WI38 (cell line): ENCODE results near the gene UPF3A.

ENCODE experiments used
- H3K4me3 ChIP-seq: 2 replicates; pipeline ENCODE4 v1.5.1; 2011; ENCODE audit warnings: low read depth, mild to moderate bottlenecking, control low read depth, low read length
- CTCF ChIP-seq: IDR thresholded peaks from 2 replicates; pipeline ENCODE4 v1.5.1; 2012; ENCODE audit warnings: low read depth, mild to moderate bottlenecking, control low read depth, low read length

UPF3A gene

DNA sequence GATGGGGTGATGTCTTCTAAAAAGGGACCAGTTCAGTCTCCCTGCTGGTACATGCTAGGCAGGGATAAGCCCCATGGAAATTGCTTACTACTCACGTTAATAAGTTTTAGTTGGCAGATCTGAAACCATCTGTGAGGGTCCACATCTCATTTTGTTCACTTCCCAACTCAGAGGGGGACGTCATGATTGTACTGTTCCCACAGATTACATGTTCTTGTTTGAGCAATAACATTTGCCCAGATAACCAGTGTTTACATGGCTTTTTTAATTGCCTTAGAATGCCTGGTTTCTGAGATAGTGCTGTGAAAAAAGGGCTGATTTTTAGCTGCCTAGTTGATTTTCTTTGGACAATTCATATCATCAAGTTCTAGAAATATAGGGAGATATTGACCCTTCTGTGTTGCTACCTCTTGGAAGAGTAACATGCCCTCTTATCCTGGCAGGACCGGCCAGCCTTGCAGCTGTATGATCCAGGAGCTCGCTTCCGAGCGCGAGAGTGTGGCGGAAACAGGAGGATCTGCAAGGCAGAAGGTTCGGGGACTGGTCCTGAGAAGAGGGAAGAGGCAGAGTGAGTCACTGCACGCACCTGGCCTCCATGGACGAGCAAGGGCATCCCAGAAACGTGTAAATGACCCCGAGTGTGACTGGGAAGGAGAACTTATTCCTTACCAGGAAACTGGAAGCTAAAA is 23.1 kb downstream of the UPF3A start:
- no peak overlapping the region for H3K4me3 ChIP-seq
- TF ChIP-seq CTCF, result no peak

GRCh38 chr13:114309086-114309485 is 27.7 kb downstream of the UPF3A start:
- no peak overlapping the region for H3K4me3 ChIP-seq
- TF ChIP-seq CTCF, result no peak

GRCh38 chr13:114309806-114310410 is 28.5 kb downstream of the UPF3A start:
- H3K4me3 ChIP-seq, result no peak overlapping the region
- no peak for TF ChIP-seq CTCF

GRCh38 chr13:114310956-114311355 is 29.6 kb downstream of the UPF3A start:
- TF ChIP-seq CTCF, result no peak

GRCh38 chr13:114311387-114311786 is 30.0 kb downstream of the UPF3A start:
- no peak overlapping the region for H3K4me3 ChIP-seq
- TF ChIP-seq CTCF, result no peak

More at GRCh38 chr13:114310956-114311355, 29.6 kb downstream of the UPF3A start:
- no peak overlapping the region for H3K4me3 ChIP-seq

GRCh38 chr13:114311908-114312307 is 30.5 kb downstream of the UPF3A start:
- no peak for TF ChIP-seq CTCF
- no peak overlapping the region for H3K4me3 ChIP-seq

DNA sequence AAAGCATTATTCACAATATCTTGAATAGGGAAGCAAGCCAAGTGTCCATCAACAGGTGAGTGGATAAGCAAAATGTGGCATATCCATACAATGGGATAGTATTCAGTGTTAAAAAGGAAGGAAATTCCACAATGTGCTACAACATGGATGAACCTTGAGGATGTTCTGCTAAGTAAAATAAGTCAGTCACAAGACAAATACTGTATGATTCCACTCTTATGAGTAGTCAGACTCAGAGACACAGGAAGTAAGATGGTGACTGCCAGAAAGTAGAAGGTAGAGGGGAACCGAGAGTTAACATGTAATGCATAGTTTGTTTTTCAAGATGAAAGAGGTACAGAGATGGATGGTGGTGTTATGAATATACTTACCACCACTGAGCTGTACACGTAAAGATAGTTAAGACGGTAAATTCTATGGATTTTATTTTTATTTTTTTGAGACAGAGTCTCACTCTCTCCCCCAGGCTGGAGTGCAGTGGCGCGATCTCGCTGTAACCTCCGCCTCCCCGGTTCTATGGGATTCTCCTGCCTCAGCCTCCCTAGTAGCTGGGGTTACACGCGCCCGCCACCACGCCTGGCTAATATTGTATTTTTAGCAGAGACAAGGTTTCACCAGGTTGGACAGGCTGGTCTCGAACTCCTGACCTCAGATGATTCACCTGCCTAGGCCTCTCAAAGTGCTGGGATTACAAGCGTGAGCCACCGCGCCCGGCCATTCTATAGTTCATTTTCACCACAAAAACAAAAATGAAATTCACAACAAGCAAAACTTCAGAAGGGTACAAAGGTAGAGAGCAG is 31.9 kb downstream of the UPF3A start:
- H3K4me3 ChIP-seq, result peak overlapping the region; percentile 82
- TF ChIP-seq CTCF, result no peak
